Stimulated activated naive CD8-positive, alpha-beta T cell treated with anti-CD3 and anti-CD28 coated beads, Interleukin-15, Interleukin-2, amounts not matched to agents 100 ng/mL and 50 ng/mL, for 24 hours (primary cell): ENCODE data around the gene VRK3.
"Not testable (repeated sequence)": the region's sequence is repeated elsewhere in the genome, so short reads cannot be mapped to it uniquely, and the experiment has no call there.

Experiments used
- H3K27ac Mint-ChIP-seq: one replicate; pipeline ENCODE4 v1.8.0; 2021; ENCODE audit warnings: mild to moderate bottlenecking, mixed read lengths
- H3K27me3 Mint-ChIP-seq: one replicate; pipeline ENCODE4 v1.8.0; 2021; ENCODE audit warnings: mixed read lengths
- H3K36me3 Mint-ChIP-seq: one replicate; pipeline ENCODE4 v1.8.0; 2021; ENCODE audit warnings: low read depth, mixed read lengths
- H3K4me1 Mint-ChIP-seq: one replicate; pipeline ENCODE4 v1.8.0; 2021; ENCODE audit warnings: low read depth, mixed read lengths
- H3K4me3 Mint-ChIP-seq: one replicate; pipeline ENCODE4 v1.8.0; 2021; ENCODE audit warnings: mild to moderate bottlenecking, mixed read lengths
- H3K9me3 Mint-ChIP-seq: one replicate; pipeline ENCODE4 v1.8.0; 2021; ENCODE audit warnings: mixed read lengths

The VRK3 gene

GRCh38 chr19:49986354-49986753, 38.8 kb downstream of the VRK3 start:
- Mint-ChIP-seq H3K4me1 (peaks cover 16% of the 10 kb centered on the region), H3K36me3 (peaks cover 36% of the 10 kb centered on the region), H3K4me3 (no peak overlapping the region), H3K27ac (no peak overlapping the region), H3K27me3 (no peaks in the 10 kb centered on the region), H3K9me3 (no peaks in the 10 kb centered on the region)

GRCh38 chr19:49985871-49986270, 39.3 kb downstream of the VRK3 start:
- Mint-ChIP-seq H3K4me3 (no peak overlapping the region), H3K27me3 (no peaks in the 10 kb centered on the region), H3K4me1 (peaks cover 16% of the 10 kb centered on the region), H3K9me3 (no peaks in the 10 kb centered on the region), H3K27ac (no peak overlapping the region), H3K36me3 (peaks cover 33% of the 10 kb centered on the region)

GRCh38 chr19:49984491-49984890, 40.7 kb downstream of the VRK3 start:
- H3K36me3 Mint-ChIP-seq = peaks cover 31% of the 10 kb centered on the region
- H3K27ac Mint-ChIP-seq = no peak overlapping the region
- no peaks in the 10 kb centered on the region for H3K27me3 Mint-ChIP-seq
- H3K9me3 Mint-ChIP-seq = no peaks in the 10 kb centered on the region
- no peak overlapping the region for H3K4me3 Mint-ChIP-seq
- H3K4me1 Mint-ChIP-seq = peaks cover 16% of the 10 kb centered on the region

GRCh38 chr19:49983645-49984229, 41.4 kb downstream of the VRK3 start:
- H3K27me3 Mint-ChIP-seq = no peaks in the 10 kb centered on the region
- H3K4me1 Mint-ChIP-seq = peaks cover 9% of the 10 kb centered on the region
- no peaks in the 10 kb centered on the region for H3K9me3 Mint-ChIP-seq
- no peak overlapping the region for H3K4me3 Mint-ChIP-seq
- H3K27ac Mint-ChIP-seq = no peak overlapping the region
- peaks cover 25% of the 10 kb centered on the region for H3K36me3 Mint-ChIP-seq

- Mint-ChIP-seq H3K9me3 (no peaks in the 10 kb centered on the region), H3K36me3 (peaks cover 19% of the 10 kb centered on the region), H3K27me3 (no peaks in the 10 kb centered on the region), H3K27ac (no peak overlapping the region), H3K4me1 (peaks cover 3% of the 10 kb centered on the region), H3K4me3 (no peak overlapping the region)
Measured at GRCh38 chr19:49981603-49982593, 43.3 kb downstream of the VRK3 start.

GRCh38 chr19:49978324-49978723, 46.8 kb downstream of the VRK3 start:
- Mint-ChIP-seq H3K36me3 (peaks cover 28% of the 10 kb centered on the region), H3K9me3 (no peaks in the 10 kb centered on the region), H3K27ac (no peak overlapping the region), H3K4me3 (no peak overlapping the region), H3K4me1 (no peaks in the 10 kb centered on the region), H3K27me3 (no peaks in the 10 kb centered on the region)

- H3K4me3 Mint-ChIP-seq = no peak overlapping the region
- H3K36me3 Mint-ChIP-seq = peaks cover 28% of the 10 kb centered on the region
- no peaks in the 10 kb centered on the region for H3K4me1 Mint-ChIP-seq
- no peaks in the 10 kb centered on the region for H3K9me3 Mint-ChIP-seq
- no peak overlapping the region for H3K27ac Mint-ChIP-seq
- no peaks in the 10 kb centered on the region for H3K27me3 Mint-ChIP-seq
Measured at GRCh38 chr19:49977881-49978280, 47.3 kb downstream of the VRK3 start.

- Mint-ChIP-seq H3K27me3 (no peaks in the 10 kb centered on the region), H3K36me3 (peaks cover 28% of the 10 kb centered on the region), H3K9me3 (no peaks in the 10 kb centered on the region), H3K4me1 (no peaks in the 10 kb centered on the region), H3K27ac (no peak overlapping the region), H3K4me3 (no peak overlapping the region)
Measured at GRCh38 chr19:49977076-49977475, 48.1 kb downstream of the VRK3 start.

GRCh38 chr19:49976496-49976895, 48.7 kb downstream of the VRK3 start:
- Mint-ChIP-seq H3K27me3 (no peaks in the 10 kb centered on the region), H3K4me3 (no peak overlapping the region), H3K27ac (no peak overlapping the region), H3K4me1 (no peaks in the 10 kb centered on the region), H3K9me3 (no peaks in the 10 kb centered on the region), H3K36me3 (peaks cover 22% of the 10 kb centered on the region)

- H3K36me3 Mint-ChIP-seq = peaks cover 16% of the 10 kb centered on the region
- H3K4me1 Mint-ChIP-seq = no peaks in the 10 kb centered on the region
- no peaks in the 10 kb centered on the region for H3K27me3 Mint-ChIP-seq
- H3K4me3 Mint-ChIP-seq = no peak overlapping the region
- H3K9me3 Mint-ChIP-seq = no peaks in the 10 kb centered on the region
- H3K27ac Mint-ChIP-seq = no peak overlapping the region
Measured at GRCh38 chr19:49975051-49975450, 50.1 kb downstream of the VRK3 start.

GRCh38 chr19:49973987-49974386, 51.2 kb downstream of the VRK3 start:
- Mint-ChIP-seq H3K4me3 (no peak overlapping the region), H3K27ac (no peak overlapping the region), H3K36me3 (peaks cover 16% of the 10 kb centered on the region), H3K4me1 (no peaks in the 10 kb centered on the region), H3K9me3 (no peaks in the 10 kb centered on the region), H3K27me3 (no peaks in the 10 kb centered on the region)

- Mint-ChIP-seq H3K27me3 (peaks cover 5% of the 10 kb centered on the region), H3K9me3 (no peaks in the 10 kb centered on the region), H3K27ac (no peak overlapping the region), H3K4me1 (no peaks in the 10 kb centered on the region), H3K4me3 (no peak overlapping the region), H3K36me3 (peaks cover 16% of the 10 kb centered on the region)
Measured at GRCh38 chr19:49972841-49973240, 52.3 kb downstream of the VRK3 start.

- Mint-ChIP-seq H3K27ac (no peak overlapping the region), H3K27me3 (peaks cover 7% of the 10 kb centered on the region), H3K36me3 (peaks cover 16% of the 10 kb centered on the region), H3K9me3 (no peaks in the 10 kb centered on the region), H3K4me3 (no peak overlapping the region), H3K4me1 (no peaks in the 10 kb centered on the region)
Measured at GRCh38 chr19:49971991-49972411, 53.2 kb downstream of the VRK3 start.

GRCh38 chr19:49969355-49969754, 55.8 kb downstream of the VRK3 start:
- H3K27me3 Mint-ChIP-seq = peaks cover 15% of the 10 kb centered on the region
- not testable (repeated sequence) for H3K36me3 Mint-ChIP-seq, H3K27ac Mint-ChIP-seq, H3K4me3 Mint-ChIP-seq, H3K9me3 Mint-ChIP-seq, H3K4me1 Mint-ChIP-seq

GRCh38 chr19:49968279-49968922, 56.8 kb downstream of the VRK3 start:
- no peaks in the 10 kb centered on the region for H3K9me3 Mint-ChIP-seq

More at GRCh38 chr19:49968279-49968922, 56.8 kb downstream of the VRK3 start:
- H3K4me3 Mint-ChIP-seq = no peak overlapping the region
- H3K27me3 Mint-ChIP-seq = peaks cover 17% of the 10 kb centered on the region
- H3K36me3 Mint-ChIP-seq = no peaks in the 10 kb centered on the region
- no peaks in the 10 kb centered on the region for H3K4me1 Mint-ChIP-seq
- H3K27ac Mint-ChIP-seq = no peak overlapping the region
